Forelimb muscle (tissue), 1 donor: ENCODE results near the gene PKP3. TPM values are rescaled to one million over a fixed set of nuclear protein-coding genes. Genes with fewer than 3 reads are reported as not detected.
"Not testable (repeated sequence)": the region's sequence is repeated elsewhere in the genome, so short reads cannot be mapped to it uniquely, and the experiment has no call there.

Source experiments
- DNase-seq: peaks from one replicate; pipeline ENCODE4 v3.0.0-alpha.2; 2013; ENCODE audit warnings: low read depth
- polyA plus RNA-seq: library from polyadenylated mRNA; unstranded; fragments of 120-200 nt; gene quantifications from one replicate; pipeline ENCODE4 v1.2.1, GENCODE V29; 2013; ENCODE audit not compliant: insufficient read length

Gene PKP3
- polyA plus RNA-seq, 1 donor = 0.16 TPM

DNA sequence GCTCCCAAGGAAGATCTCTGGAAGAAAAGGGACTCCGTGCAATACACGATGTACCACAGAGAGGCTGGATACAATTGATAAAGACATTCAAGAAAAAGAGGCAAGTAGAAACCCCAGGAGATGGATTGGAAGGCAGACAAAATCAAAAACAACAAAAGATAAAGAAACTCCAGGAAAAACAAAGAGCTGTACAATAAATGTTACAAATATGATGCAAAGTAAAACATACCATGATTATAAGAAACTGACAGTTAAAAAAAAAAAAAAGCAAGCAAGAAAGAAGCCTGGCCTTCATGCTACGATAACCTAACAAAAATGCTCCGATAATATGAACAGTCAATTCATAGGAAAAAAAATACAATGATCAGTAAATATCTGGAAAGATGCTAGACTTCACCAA is 31.3 kb downstream of the PKP3 start:
- no peak for DNase-seq

DNA sequence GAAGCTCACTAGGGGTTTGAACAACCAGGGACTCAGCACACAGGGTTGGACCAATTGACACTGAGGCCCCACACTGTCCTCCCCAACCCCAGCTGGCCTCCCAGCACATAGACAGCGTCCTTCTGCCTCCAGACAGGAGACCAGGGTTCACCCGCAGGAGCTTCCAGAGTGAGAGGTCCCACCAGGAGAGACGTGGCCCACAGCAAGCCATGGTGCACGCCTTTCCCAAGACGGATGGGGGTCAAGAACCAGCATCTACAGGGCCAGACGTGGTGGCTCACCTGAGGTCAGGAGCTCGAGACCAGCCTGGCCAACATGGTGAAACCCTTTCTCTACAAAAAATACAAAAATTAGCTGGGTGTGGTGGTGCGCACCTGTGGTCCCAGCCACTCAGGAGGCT is 32.8 kb downstream of the PKP3 start:
- no peak for DNase-seq

- no peak for DNase-seq
These were observed 34.3 kb downstream of the PKP3 start for GRCh38 chr11:428295-428694.

DNA sequence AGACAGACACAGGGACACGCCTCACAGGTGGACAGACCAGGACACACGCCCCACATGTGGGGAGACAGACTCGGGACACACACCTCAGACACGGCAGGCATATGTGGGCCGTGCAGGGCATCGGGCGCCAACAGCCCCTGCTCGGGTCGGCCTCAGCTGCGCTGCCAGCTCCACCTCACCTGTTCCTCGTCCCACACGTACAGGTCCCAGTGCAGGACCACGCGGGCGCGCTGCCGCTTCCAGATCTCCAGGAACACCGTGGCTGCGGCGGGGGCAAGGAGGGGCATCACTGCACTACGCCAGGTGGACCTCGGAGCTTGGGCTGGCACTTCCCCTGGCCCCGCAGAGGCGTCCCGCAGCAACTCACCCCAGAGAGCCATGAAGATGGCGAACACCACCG is 35.4 kb downstream of the PKP3 start:
- no peak for DNase-seq

DNA sequence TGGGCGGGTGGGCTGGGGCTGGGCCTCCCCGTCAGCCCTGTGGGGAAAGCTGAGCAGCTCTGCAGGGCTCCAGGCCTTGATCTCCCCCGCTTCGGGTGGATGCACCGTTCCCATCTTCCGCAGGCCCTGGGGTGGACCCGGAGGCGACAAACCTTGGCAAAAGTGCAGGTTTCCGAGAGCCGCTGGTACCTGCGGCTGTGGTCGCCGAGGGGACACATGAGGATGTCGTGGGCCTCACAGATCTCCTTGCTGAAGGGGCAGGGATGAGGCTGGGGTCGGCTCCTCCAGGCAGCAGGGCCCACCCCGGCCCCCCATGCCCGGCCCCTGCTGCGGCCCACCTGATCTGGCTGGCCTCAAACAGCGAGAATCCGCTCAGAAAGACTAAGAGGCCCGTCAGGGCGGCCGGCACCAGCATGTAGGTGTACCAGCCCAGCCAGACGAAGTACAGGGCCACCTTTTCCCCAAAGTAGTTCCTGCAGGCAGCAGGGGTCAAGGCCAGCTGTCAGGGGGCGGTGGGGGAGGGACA is 36.0 kb downstream of the PKP3 start:
- no peak for DNase-seq

DNA sequence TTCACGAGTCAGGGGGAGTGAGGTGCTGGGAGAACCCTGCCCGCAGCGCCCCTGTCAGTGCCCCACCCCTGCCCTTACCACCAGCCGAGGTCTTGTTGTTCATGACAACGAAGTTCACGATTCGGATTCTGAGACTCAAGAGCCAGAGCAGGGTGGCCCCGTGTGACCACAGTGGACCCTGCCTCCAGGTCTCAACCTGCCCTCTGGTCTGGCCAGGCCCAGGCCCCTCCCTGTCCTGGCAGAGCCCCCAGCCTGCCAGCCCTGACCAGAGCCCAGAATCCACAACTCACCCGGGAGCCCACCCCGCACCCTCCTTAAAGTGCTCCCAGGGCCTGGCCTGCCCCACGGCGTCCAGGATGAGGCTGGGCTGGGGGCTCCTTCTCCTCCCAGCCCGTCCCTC is 37.9 kb downstream of the PKP3 start:
- no peak for DNase-seq

GRCh38 chr11:432501-433100 is 38.6 kb downstream of the PKP3 start:
- DNase-seq = no peak

- no peak for DNase-seq
These were observed 39.1 kb downstream of the PKP3 start for GRCh38 chr11:433111-433510.

DNA sequence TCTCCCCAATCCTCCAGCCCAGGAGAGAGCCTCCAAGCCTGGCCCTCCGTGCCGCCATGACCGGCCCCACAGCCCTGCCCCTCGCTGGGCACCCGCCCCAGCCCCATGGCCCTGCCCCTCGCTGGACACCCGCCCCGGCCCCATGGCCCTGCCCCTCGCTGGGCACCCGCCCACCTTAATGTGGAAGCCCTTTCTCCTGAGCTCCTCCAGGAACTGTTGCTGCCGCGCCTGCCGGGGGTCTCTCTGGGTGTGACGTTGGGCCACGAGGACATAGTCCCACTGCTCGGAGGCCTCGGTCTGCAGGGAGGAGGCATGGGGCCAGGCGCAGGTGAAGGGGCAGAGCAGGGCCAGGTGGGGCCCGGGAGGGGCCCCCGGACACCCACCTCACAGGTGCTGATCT is 39.6 kb downstream of the PKP3 start:
- DNase-seq = no peak

DNA sequence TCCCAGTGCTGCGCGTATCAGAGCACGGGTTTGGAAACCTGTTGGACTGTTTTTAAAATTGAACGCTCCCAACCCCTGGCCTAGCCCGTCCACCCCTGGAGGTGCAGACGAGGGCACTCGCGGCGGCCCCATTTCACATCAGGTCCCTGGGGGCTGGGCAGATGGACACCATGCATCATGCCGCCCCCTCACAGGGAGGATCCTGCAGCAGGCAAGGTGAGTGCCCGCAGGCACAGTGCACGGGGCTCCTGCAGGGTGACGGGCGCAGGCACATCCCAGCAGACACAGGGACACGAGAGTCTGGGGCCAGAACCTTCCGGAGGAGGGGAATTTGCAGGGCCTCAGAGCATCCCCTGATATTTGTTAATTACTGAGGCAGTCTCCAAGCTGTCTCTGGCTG is 40.5 kb downstream of the PKP3 start:
- no peak for DNase-seq

GRCh38 chr11:434999-435740 is 41.2 kb downstream of the PKP3 start:
- not testable (repeated sequence) for DNase-seq

- DNase-seq = no peak
These were observed 43.3 kb downstream of the PKP3 start for GRCh38 chr11:437228-437870.

- no peak for DNase-seq
These were observed 44.3 kb downstream of the PKP3 start for GRCh38 chr11:438101-438844.

DNA sequence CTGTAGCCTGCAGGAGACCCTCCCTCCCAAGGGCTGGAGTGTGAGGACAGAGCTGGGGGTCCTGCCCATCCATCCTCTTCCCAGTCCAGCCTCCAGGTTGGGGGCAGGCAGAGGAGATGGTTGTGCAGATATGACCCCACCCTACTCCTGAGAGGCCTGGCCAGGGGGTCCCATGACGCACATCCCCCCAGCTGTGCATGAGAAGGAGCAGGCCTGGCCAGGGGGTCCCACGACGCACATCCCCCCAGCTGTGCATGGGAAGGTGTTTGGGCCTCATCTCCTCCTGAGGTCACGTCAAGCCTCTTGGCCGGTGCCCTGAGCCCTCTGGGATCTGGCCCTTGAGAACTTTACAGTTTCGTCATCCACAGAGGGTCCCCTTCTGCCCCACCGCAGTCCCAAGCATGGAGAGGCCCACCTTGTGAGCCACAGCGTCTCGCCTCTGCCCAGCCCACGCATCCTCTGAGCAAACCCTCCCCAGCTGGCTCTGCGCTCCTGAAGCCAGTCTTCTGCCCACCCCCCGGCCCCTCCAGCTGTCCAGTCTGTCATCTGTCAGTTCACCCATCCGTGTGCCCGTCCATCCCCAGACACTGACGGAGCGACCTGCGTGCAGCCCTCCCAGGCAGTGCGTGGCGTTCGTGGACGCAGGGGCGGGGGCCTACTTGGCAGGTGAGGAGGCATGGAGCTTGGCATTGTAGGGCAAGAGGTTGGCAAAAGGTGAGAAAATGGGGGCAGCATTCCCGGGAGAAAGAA is 45.5 kb downstream of the PKP3 start:
- no peak for DNase-seq

- DNase-seq = no peak
These were observed 46.3 kb downstream of the PKP3 start for GRCh38 chr11:440065-441042.

DNA sequence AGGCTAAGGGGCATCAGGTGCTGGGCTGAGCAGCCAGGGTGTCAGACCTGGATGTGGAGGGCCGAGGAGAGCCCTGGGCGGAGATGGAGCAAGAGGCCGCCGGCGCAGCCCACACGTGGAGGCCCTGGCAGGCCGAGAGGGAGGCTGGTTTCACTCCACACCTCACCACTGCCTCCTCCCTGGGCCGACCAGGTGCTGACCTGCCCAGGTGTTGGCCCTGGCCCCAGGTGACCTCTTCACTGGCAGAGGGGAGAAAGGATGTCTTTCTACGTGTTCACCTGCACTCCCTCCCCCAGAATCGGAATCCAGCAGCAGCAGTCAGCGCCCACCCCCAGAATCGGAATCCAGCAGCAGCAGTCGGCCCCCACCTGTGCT is 47.0 kb downstream of the PKP3 start:
- no peak for DNase-seq

- no peak for DNase-seq
These were observed 47.6 kb downstream of the PKP3 start, which contains the start of gene ANO9 for GRCh38 chr11:441418-442274. ANO9 (minus strand) TSS chr11:442011; CDS start chr11:441926, 85 bp downstream.

DNA sequence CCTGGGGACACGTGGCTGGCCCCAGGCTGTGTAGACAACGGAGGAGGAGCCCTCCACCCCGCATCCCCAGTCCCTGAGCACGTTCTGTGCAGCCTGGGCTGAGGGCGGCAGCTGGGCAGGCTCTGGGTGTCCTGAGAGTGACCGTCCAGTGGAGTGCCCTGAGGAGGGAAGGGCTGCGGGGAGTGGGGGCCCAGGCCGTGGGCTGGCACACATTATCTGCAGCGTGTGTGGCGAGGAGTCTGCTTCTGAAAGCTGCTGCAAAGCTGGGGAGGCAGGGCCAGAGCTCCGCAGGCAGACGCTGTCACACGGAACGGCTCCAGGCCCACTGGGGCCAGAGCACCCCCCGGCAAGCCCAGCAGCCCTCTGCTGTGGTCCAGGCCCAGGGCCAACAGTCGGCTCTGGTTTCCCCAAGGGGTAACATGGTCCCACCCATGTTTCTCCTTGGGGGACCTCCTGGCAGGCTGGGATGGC is 48.6 kb downstream of the PKP3 start:
- DNase-seq = no peak

DNA sequence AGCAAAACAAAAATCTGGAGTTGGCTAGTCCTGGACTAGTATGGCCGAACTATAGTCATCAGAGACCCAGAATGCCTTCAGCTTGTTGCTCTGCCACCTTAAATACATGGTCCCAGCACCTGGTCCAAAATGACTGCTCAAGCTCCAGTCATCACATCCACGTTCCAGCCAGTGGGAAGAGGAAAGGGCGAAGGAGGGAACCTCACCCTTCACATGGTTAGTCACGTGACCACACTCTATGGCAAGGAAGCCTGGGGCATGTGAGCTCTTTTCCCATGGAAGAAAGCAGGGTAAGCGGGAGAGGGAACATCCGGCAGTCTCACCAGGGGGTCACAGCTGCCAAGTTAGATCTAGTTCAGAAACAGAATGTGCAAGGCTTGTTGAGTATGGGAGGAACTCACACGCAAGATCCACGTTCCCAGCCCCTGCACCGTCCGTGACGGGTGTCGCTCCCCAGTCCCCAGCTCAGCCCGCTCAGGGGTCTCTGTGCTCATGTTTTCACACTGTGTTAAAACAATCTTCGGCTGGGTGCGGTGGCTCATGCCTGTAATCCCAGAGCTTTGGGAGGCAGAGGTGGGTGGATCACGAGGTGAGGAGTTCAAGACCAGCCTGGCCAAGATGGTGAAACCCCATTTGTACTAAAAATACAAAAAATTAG is 49.7 kb downstream of the PKP3 start:
- DNase-seq = no peak
